Measurements from ENCODE around the gene GFPT1. TPM values are rescaled to one million over a fixed set of nuclear protein-coding genes. Genes with fewer than 3 reads are reported as not detected.

GFPT1 gene
- total and polyA plus RNA-seq, 2 experiments from 2014 or later = 60.8 to 62.0 TPM

GRCh38 chr2:69380072-69380917, 6.7 kb downstream of the GFPT1 start (continued):
- no peak for TF ChIP-seq ZNF462 (CRISPR knock-in tag; IDR thresholded peaks at IDR 0.05)
- TF ChIP-seq ZNF331 (CRISPR knock-in tag; IDR thresholded peaks at IDR 0.05; ENCODE audit: low read depth) = no peak
- TF ChIP-seq, protein P1, sequence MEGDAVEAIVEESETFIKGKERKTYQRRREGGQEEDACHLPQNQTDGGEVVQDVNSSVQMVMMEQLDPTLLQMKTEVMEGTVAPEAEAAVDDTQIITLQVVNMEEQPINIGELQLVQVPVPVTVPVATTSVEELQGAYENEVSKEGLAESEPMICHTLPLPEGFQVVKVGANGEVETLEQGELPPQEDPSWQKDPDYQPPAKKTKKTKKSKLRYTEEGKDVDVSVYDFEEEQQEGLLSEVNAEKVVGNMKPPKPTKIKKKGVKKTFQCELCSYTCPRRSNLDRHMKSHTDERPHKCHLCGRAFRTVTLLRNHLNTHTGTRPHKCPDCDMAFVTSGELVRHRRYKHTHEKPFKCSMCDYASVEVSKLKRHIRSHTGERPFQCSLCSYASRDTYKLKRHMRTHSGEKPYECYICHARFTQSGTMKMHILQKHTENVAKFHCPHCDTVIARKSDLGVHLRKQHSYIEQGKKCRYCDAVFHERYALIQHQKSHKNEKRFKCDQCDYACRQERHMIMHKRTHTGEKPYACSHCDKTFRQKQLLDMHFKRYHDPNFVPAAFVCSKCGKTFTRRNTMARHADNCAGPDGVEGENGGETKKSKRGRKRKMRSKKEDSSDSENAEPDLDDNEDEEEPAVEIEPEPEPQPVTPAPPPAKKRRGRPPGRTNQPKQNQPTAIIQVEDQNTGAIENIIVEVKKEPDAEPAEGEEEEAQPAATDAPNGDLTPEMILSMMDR (conservative IDR thresholded peaks at IDR 0.05; ENCODE audit: low read depth in 2 of 2) = no peak
- no peak for TF ChIP-seq POLR2AphosphoS5 (IDR thresholded peaks at IDR 0.05; ENCODE audit: low read depth)
- TF ChIP-seq ETS1 (IDR thresholded peaks at IDR 0.05) = no peak

Data from GM23338 (cell line).